TTC549 (cell line): ENCODE results near the gene RDH14.

Experiments
- FAIRE-seq: peaks from 2 replicates; lab custom pipeline; 2012; peaks lifted over from hg19 to GRCh38; lab: Jason Lieb, UNC

Gene RDH14

GRCh38 chr2:18560031-18560796, at the start of gene RDH14:
TSS of gene RDH14 (minus strand) at chr2:18560653. CDS start at chr2:18560572, 81 bp downstream.
- FAIRE-seq = peak; percentile 79

- no peak for FAIRE-seq
Observed at GRCh38 chr2:18610090-18610489, 49.6 kb upstream of the RDH14 start.

- FAIRE-seq = no peak
Observed at GRCh38 chr2:18605115-18605514, 44.7 kb upstream of the RDH14 start.

- FAIRE-seq = no peak
Observed at GRCh38 chr2:18604531-18604885, 44.1 kb upstream of the RDH14 start.

GRCh38 chr2:18603854-18604530, 43.5 kb upstream of the RDH14 start:
- no peak for FAIRE-seq

- no peak for FAIRE-seq
Observed at GRCh38 chr2:18602298-18602697, 41.8 kb upstream of the RDH14 start.

- FAIRE-seq = no peak
Observed at GRCh38 chr2:18600255-18600613, 39.8 kb upstream of the RDH14 start.

- FAIRE-seq = no peak
Observed at GRCh38 chr2:18599509-18600254, 39.2 kb upstream of the RDH14 start.

- no peak for FAIRE-seq
Observed at GRCh38 chr2:18598848-18599484, 38.5 kb upstream of the RDH14 start.

GRCh38 chr2:18597618-18598017, 37.2 kb upstream of the RDH14 start:
- FAIRE-seq = no peak

- no peak for FAIRE-seq
Observed at GRCh38 chr2:18596993-18597392, 36.5 kb upstream of the RDH14 start.

- no peak for FAIRE-seq
Observed at GRCh38 chr2:18593496-18593895, 33.0 kb upstream of the RDH14 start.

- no peak for FAIRE-seq
Observed at GRCh38 chr2:18592372-18592771, 31.9 kb upstream of the RDH14 start.

- FAIRE-seq = no peak
Observed at GRCh38 chr2:18589354-18589753, 28.9 kb upstream of the RDH14 start, which contains the start of gene NT5C1B. TSS of gene NT5C1B (minus strand) at chr2:18589569. CDS start at chr2:18589468, 101 bp downstream.

GRCh38 chr2:18588802-18589201, 28.3 kb upstream of the RDH14 start:
- FAIRE-seq = no peak

- no peak for FAIRE-seq
Observed at GRCh38 chr2:18588049-18588448, 27.6 kb upstream of the RDH14 start.

GRCh38 chr2:18585526-18585925, 25.1 kb upstream of the RDH14 start:
- FAIRE-seq = no peak

GRCh38 chr2:18584608-18584954, 24.1 kb upstream of the RDH14 start:
- no peak for FAIRE-seq

- no peak for FAIRE-seq
Observed at GRCh38 chr2:18583905-18584607, 23.6 kb upstream of the RDH14 start.

GRCh38 chr2:18580606-18581005, 20.2 kb upstream of the RDH14 start:
- FAIRE-seq = no peak

- FAIRE-seq = no peak
Observed at GRCh38 chr2:18578033-18578432, 17.6 kb upstream of the RDH14 start.

- no peak for FAIRE-seq
Observed at GRCh38 chr2:18566145-18566769, 5.8 kb upstream of the RDH14 start.
